Transverse colon (tissue), 4 donors: ENCODE results near the gene TNRC6A.

ENCODE experiments used
- CTCF ChIP-seq, 5 experiments: fragments of 200-600 bp in 3 of 5; fragments of 450-650 bp in 2 of 5; sonication (generic) in 3 of 5; IDR thresholded peaks; 1 replicate in 2 of 5; 2 replicates in 3 of 5; pipeline ENCODE4 v1.5.1; 2016 to 2017; ENCODE audit warnings: antibody characterized with exemption in 5 of 5, inconsistent platforms in 3 of 5, mild to moderate bottlenecking in 2 of 5, moderate library complexity in 1 of 5
- EP300 ChIP-seq: sonication (generic); formaldehyde crosslinking; IDR thresholded peaks from one replicate; pipeline ENCODE4 v1.6.1; 2017; ENCODE audit warnings: antibody characterized with exemption, low read depth
- POLR2A ChIP-seq: fragments of 450-650 bp; IDR thresholded peaks from one replicate; pipeline ENCODE4 v1.6.1; 2016; ENCODE audit warnings: antibody characterized with exemption, mild to moderate bottlenecking, moderate library complexity
- POLR2AphosphoS5 ChIP-seq, 3 donors: sonication (generic); formaldehyde crosslinking; IDR thresholded peaks; one replicate each; pipeline ENCODE4 v1.6.1; 2016; ENCODE audit warnings: antibody characterized with exemption in 3 of 3

DNA sequence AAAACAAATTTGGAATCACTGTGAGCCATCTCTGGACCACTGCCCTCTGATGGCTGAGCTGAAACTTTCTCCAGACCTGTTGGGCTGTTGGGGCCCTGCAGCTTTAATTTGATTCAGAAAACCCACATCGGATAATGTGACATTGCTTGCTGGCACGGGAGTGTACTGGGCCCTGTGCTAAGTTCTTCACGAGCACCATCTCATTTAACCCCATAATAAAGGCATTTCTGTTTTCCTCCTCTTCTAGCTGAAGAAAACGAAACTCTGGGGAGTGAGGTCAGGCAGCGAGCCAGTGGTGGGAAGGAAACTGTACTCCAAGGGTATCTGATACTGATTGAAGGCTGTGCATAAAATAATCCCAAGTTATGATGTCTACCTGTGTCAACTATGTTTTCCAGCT is 34.5 kb upstream of the TNRC6A start:
- TF ChIP-seq POLR2A (no peak), CTCF (IDR thresholded peaks at IDR 0.05) (no peak), EP300 (no peak), POLR2AphosphoS5 (IDR thresholded peaks at IDR 0.05) (no peak)
